ENCODE measurements around the gene PDCD1LG2. TPM values are rescaled to one million over a fixed set of nuclear protein-coding genes. Genes with fewer than 3 reads are reported as not detected.

PDCD1LG2 gene
- polyA plus RNA-seq, 1 donor = 0.60 TPM

GRCh38 chr9:5531101-5531882, 21.0 kb downstream of the PDCD1LG2 start:
- Histone ChIP-seq H3K36me3 (ENCODE audit: control insufficient read depth, insufficient read depth, low read length) (no peaks in the 10 kb centered on the region), H3K4me1 (ENCODE audit: control insufficient read depth, insufficient read depth, low read length) (no peaks in the 10 kb centered on the region), H3K27ac (ENCODE audit: low read length) (no peak overlapping the region), H3K27me3 (ENCODE audit: control insufficient read depth, insufficient read depth, low read length) (no peaks in the 10 kb centered on the region), H3K4me3 (ENCODE audit: low read length) (no peak overlapping the region), H3K9me3 (ENCODE audit: control insufficient read depth, low read depth, low read length) (no peaks in the 10 kb centered on the region)
- no peak for DNase-seq
- WGBS (ENCODE audit: insufficient coverage, low lambda C conversion rate) = 47% methylated on average over 2 of the region's 2 CpGs

- Histone ChIP-seq H3K27ac (ENCODE audit: low read length) (no peak overlapping the region), H3K9me3 (ENCODE audit: control insufficient read depth, low read depth, low read length) (no peaks in the 10 kb centered on the region), H3K36me3 (ENCODE audit: control insufficient read depth, insufficient read depth, low read length) (no peaks in the 10 kb centered on the region), H3K4me1 (ENCODE audit: control insufficient read depth, insufficient read depth, low read length) (no peaks in the 10 kb centered on the region), H3K27me3 (ENCODE audit: control insufficient read depth, insufficient read depth, low read length) (no peaks in the 10 kb centered on the region), H3K4me3 (ENCODE audit: low read length) (no peak overlapping the region)
- DNase-seq = no peak
- 100% methylated on average over 1 of the region's 1 CpG for WGBS (ENCODE audit: insufficient coverage, low lambda C conversion rate)
Measured at GRCh38 chr9:5532306-5532705, 22.0 kb downstream of the PDCD1LG2 start.

GRCh38 chr9:5532790-5533189, 22.5 kb downstream of the PDCD1LG2 start:
- Histone ChIP-seq H3K36me3 (ENCODE audit: control insufficient read depth, insufficient read depth, low read length) (no peaks in the 10 kb centered on the region), H3K4me3 (ENCODE audit: low read length) (no peak overlapping the region), H3K9me3 (ENCODE audit: control insufficient read depth, low read depth, low read length) (no peaks in the 10 kb centered on the region), H3K4me1 (ENCODE audit: control insufficient read depth, insufficient read depth, low read length) (no peaks in the 10 kb centered on the region), H3K27ac (ENCODE audit: low read length) (no peak overlapping the region), H3K27me3 (ENCODE audit: control insufficient read depth, insufficient read depth, low read length) (no peaks in the 10 kb centered on the region)
- WGBS (ENCODE audit: insufficient coverage, low lambda C conversion rate) = 80% methylated on average over 2 of the region's 5 CpGs
- no peak for DNase-seq

GRCh38 chr9:5536684-5537083, 26.4 kb downstream of the PDCD1LG2 start:
- DNase-seq = no peak
- Histone ChIP-seq H3K27ac (ENCODE audit: low read length) (no peak overlapping the region), H3K4me3 (ENCODE audit: low read length) (no peak overlapping the region), H3K36me3 (ENCODE audit: control insufficient read depth, insufficient read depth, low read length) (no peaks in the 10 kb centered on the region), H3K27me3 (ENCODE audit: control insufficient read depth, insufficient read depth, low read length) (no peaks in the 10 kb centered on the region), H3K4me1 (ENCODE audit: control insufficient read depth, insufficient read depth, low read length) (no peaks in the 10 kb centered on the region), H3K9me3 (ENCODE audit: control insufficient read depth, low read depth, low read length) (no peaks in the 10 kb centered on the region)
- WGBS (ENCODE audit: insufficient coverage, low lambda C conversion rate) = no CpG with 5 or more reads among the region's 2 CpGs

- no peak for DNase-seq
- WGBS (ENCODE audit: insufficient coverage, low lambda C conversion rate) = no CpG with 5 or more reads among the region's 2 CpGs
- Histone ChIP-seq H3K27me3 (ENCODE audit: control insufficient read depth, insufficient read depth, low read length) (no peaks in the 10 kb centered on the region), H3K36me3 (ENCODE audit: control insufficient read depth, insufficient read depth, low read length) (no peaks in the 10 kb centered on the region), H3K4me1 (ENCODE audit: control insufficient read depth, insufficient read depth, low read length) (no peaks in the 10 kb centered on the region), H3K9me3 (ENCODE audit: control insufficient read depth, low read depth, low read length) (no peaks in the 10 kb centered on the region), H3K4me3 (ENCODE audit: low read length) (no peak overlapping the region), H3K27ac (ENCODE audit: low read length) (no peak overlapping the region)
Measured at GRCh38 chr9:5543875-5544702, 33.8 kb downstream of the PDCD1LG2 start.

GRCh38 chr9:5549658-5550650, 39.6 kb downstream of the PDCD1LG2 start:
- H3K4me1 ChIP-seq (ENCODE audit: control insufficient read depth, insufficient read depth, low read length) = no peaks in the 10 kb centered on the region
- no peak overlapping the region for H3K27ac ChIP-seq (ENCODE audit: low read length)
- no peak overlapping the region for H3K4me3 ChIP-seq (ENCODE audit: low read length)
- no peaks in the 10 kb centered on the region for H3K36me3 ChIP-seq (ENCODE audit: control insufficient read depth, insufficient read depth, low read length)
- WGBS (ENCODE audit: insufficient coverage, low lambda C conversion rate) = 85% methylated on average over 2 of the region's 4 CpGs
- no peak for DNase-seq
- H3K27me3 ChIP-seq (ENCODE audit: control insufficient read depth, insufficient read depth, low read length) = no peaks in the 10 kb centered on the region
- no peaks in the 10 kb centered on the region for H3K9me3 ChIP-seq (ENCODE audit: control insufficient read depth, low read depth, low read length)

GRCh38 chr9:5551368-5552150, 41.2 kb downstream of the PDCD1LG2 start:
- no peaks in the 10 kb centered on the region for H3K9me3 ChIP-seq (ENCODE audit: control insufficient read depth, low read depth, low read length)
- WGBS (ENCODE audit: insufficient coverage, low lambda C conversion rate) = 83% methylated on average over 1 of the region's 4 CpGs
- DNase-seq = no peak
- no peak overlapping the region for H3K4me3 ChIP-seq (ENCODE audit: low read length)
- no peak overlapping the region for H3K27ac ChIP-seq (ENCODE audit: low read length)
- H3K36me3 ChIP-seq (ENCODE audit: control insufficient read depth, insufficient read depth, low read length) = no peaks in the 10 kb centered on the region
- H3K27me3 ChIP-seq (ENCODE audit: control insufficient read depth, insufficient read depth, low read length) = no peaks in the 10 kb centered on the region
- no peaks in the 10 kb centered on the region for H3K4me1 ChIP-seq (ENCODE audit: control insufficient read depth, insufficient read depth, low read length)

- Histone ChIP-seq H3K4me3 (ENCODE audit: low read length) (no peak overlapping the region), H3K9me3 (ENCODE audit: control insufficient read depth, low read depth, low read length) (no peaks in the 10 kb centered on the region), H3K27me3 (ENCODE audit: control insufficient read depth, insufficient read depth, low read length) (no peaks in the 10 kb centered on the region), H3K36me3 (ENCODE audit: control insufficient read depth, insufficient read depth, low read length) (no peaks in the 10 kb centered on the region), H3K27ac (ENCODE audit: low read length) (no peak overlapping the region), H3K4me1 (ENCODE audit: control insufficient read depth, insufficient read depth, low read length) (no peaks in the 10 kb centered on the region)
- WGBS (ENCODE audit: insufficient coverage, low lambda C conversion rate) = 60% methylated on average over 1 of the region's 3 CpGs
- no peak for DNase-seq
Measured at GRCh38 chr9:5552301-5552700, 42.0 kb downstream of the PDCD1LG2 start.

- WGBS (ENCODE audit: insufficient coverage, low lambda C conversion rate) = no CpG with 5 or more reads among the region's 4 CpGs
- Histone ChIP-seq H3K27ac (ENCODE audit: low read length) (no peak overlapping the region), H3K4me1 (ENCODE audit: control insufficient read depth, insufficient read depth, low read length) (no peaks in the 10 kb centered on the region), H3K27me3 (ENCODE audit: control insufficient read depth, insufficient read depth, low read length) (no peaks in the 10 kb centered on the region), H3K9me3 (ENCODE audit: control insufficient read depth, low read depth, low read length) (no peaks in the 10 kb centered on the region), H3K4me3 (ENCODE audit: low read length) (no peak overlapping the region), H3K36me3 (ENCODE audit: control insufficient read depth, insufficient read depth, low read length) (no peaks in the 10 kb centered on the region)
- no peak for DNase-seq
Measured at GRCh38 chr9:5553211-5553610, 42.9 kb downstream of the PDCD1LG2 start.

All from large intestine (tissue), 3 donors.